ENCODE data around the gene CMYA5. TPM values are rescaled to one million over a fixed set of nuclear protein-coding genes. Genes with fewer than 3 reads are reported as not detected.

CMYA5 gene
- total RNA-seq, 1 donor from 2014 or later, result 2.0 TPM

GRCh38 chr5:79845448-79846197, 156.0 kb downstream of the CMYA5 start:
- Histone ChIP-seq H3K4me3 (no peak overlapping the region), H3K9me3 (no peaks in the 10 kb centered on the region), H3K27me3 (ENCODE audit: low read depth) (peaks cover 2% of the 10 kb centered on the region), H3K27ac (no peak overlapping the region), H3K4me1 (no peaks in the 10 kb centered on the region), H3K36me3 (no peaks in the 10 kb centered on the region)
- ATAC-seq (no peak), DNase-seq (no peak)
- TF ChIP-seq CTCF (IDR thresholded peaks at IDR 0.05), result no peak
- intact Hi-C loops (cut with DNase I), result no loop called here

- intact Hi-C loops (cut with DNase I), result no loop called here
- H3K27me3 ChIP-seq (ENCODE audit: low read depth), result no peaks in the 10 kb centered on the region
- no peaks in the 10 kb centered on the region for H3K36me3 ChIP-seq
- H3K4me1 ChIP-seq, result no peaks in the 10 kb centered on the region
- no peak overlapping the region for H3K4me3 ChIP-seq
- no peaks in the 10 kb centered on the region for H3K9me3 ChIP-seq
- H3K27ac ChIP-seq, result no peak overlapping the region
- ATAC-seq (no peak), DNase-seq (no peak)
- no peak for TF ChIP-seq CTCF (IDR thresholded peaks at IDR 0.05)
These were observed 156.5 kb downstream of the CMYA5 start for GRCh38 chr5:79846198-79846521.

GRCh38 chr5:79847561-79847960, 157.9 kb downstream of the CMYA5 start:
- intact Hi-C loops (cut with DNase I), result no loop called here
- ATAC-seq, result no peak

GRCh38 chr5:79849061-79849460, 159.4 kb downstream of the CMYA5 start:
- Histone ChIP-seq H3K9me3 (no peaks in the 10 kb centered on the region), H3K36me3 (no peaks in the 10 kb centered on the region), H3K4me1 (no peaks in the 10 kb centered on the region), H3K27ac (no peak overlapping the region), H3K27me3 (ENCODE audit: low read depth) (no peaks in the 10 kb centered on the region), H3K4me3 (no peak overlapping the region)
- DNase-seq, result no peak
- TF ChIP-seq CTCF (IDR thresholded peaks at IDR 0.05), result no peak
- intact Hi-C loops (cut with DNase I), result no loop called here
- ATAC-seq, result no peak

More at GRCh38 chr5:79847561-79847960, 157.9 kb downstream of the CMYA5 start:
- Histone ChIP-seq H3K4me1 (no peaks in the 10 kb centered on the region), H3K4me3 (no peak overlapping the region), H3K27me3 (ENCODE audit: low read depth) (no peaks in the 10 kb centered on the region), H3K36me3 (no peaks in the 10 kb centered on the region), H3K9me3 (no peaks in the 10 kb centered on the region), H3K27ac (no peak overlapping the region)
- no peak for DNase-seq
- no peak for TF ChIP-seq CTCF (IDR thresholded peaks at IDR 0.05)

Other genes with a start within 250 kb of the CMYA5 start
- gene HOMER1, start 175.7 kb upstream of the CMYA5 start, total RNA-seq, result 6.9 TPM
- gene TENT2, start 77.4 kb upstream of the CMYA5 start, total RNA-seq, result 66.7 TPM